Kidney tubule cell (primary cell): ENCODE results near the gene MTCH2.
"Not testable (repeated sequence)": the region's sequence is repeated elsewhere in the genome, so short reads cannot be mapped to it uniquely, and the experiment has no call there.

Source experiments
- DNase-seq: peaks from one replicate; pipeline ENCODE4 v3.0.0-alpha.2; 2018; ENCODE audit warnings: low spot score

Gene MTCH2

DNA sequence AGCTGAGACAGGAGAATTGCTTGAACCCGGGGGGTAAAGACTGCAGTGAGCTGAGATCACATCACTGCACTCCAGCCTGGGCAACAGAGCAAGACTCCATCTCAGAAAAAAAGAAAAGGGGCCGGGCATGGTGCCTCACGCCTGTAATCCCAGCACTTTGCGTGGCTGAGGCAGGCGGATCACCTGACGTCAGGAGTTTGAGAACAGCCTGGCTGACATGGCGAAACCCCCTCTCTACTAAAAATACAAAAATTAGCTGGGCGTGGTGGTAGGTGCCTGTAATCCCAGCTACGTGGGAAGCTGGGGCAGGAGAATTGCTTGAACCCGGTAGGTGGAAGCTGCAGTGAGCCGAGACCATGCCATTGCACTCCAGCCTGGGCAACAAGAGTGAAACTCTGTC, 6.0 kb downstream of the MTCH2 start:
- DNase-seq = not testable (repeated sequence)

DNA sequence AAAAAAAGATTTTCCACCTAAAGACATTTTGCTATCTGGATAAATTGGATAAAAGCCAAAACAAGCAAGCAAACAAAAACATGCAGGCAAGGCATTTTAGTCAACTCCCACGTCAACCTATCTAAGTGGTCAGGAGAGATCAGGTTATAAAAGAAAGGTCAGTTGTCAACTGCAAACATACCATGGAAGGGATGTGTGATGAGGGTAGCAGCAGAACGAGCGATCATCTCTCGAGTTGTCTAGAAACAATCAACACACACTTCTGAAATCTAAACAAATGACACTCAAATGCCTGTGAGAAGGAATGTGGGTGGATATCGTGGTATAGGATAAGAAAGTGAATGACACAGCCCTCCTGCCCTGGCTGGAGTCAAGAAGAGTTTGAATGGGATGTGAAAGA, 10.9 kb downstream of the MTCH2 start:
- DNase-seq = no peak

- DNase-seq = no peak
Observed at GRCh38 chr11:47628026-47628425, 14.3 kb downstream of the MTCH2 start.

- DNase-seq = no peak
Observed at GRCh38 chr11:47626234-47626633, 16.1 kb downstream of the MTCH2 start.

DNA sequence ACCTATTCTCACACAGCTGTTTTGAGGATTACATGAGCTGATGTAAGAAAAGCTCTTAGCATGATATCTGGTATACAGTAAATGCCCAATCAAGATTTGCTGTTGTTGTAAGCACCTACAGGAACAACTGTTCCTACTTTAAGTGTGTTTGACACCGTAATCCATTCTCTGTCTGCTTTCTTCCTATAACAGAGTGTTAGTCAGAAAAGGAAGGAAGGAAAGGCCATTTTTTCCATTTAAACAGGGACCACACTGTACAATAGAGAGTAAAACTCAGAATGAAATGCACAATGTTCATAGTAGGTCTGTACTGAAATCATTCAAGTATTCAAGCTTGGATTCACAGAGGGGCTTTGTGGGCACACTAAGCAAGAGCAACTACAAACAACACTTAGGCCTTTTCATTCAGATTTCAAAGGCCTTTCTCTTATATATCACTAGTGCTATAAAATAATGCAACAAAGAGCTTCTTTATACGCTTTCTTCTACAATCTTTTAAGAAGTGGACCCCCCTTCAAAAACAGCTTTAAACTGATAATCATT, 21.5 kb downstream of the MTCH2 start:
- DNase-seq = no peak

DNA sequence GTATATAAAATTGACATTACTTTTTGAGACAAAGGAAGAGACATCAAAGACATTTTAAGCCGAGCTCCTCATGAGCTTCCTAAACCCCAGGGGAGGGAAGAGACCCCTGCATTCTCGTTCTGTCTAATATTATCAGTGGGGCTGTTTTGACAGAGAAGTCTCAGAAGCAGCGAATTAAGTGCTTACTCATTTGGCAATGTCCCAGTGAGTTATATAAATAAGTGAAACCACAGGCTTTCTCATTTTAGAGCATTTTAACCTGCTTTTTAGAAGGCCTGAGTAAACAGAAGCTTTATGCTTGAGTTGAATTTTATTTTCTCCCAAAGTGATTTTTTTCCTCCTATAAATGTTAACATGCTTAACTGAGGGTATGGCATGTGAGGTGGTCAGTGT, 24.9 kb downstream of the MTCH2 start:
- DNase-seq = no peak

- peak; percentile 24 for DNase-seq
Observed at GRCh38 chr11:47616726-47617416, 25.5 kb downstream of the MTCH2 start.

DNA sequence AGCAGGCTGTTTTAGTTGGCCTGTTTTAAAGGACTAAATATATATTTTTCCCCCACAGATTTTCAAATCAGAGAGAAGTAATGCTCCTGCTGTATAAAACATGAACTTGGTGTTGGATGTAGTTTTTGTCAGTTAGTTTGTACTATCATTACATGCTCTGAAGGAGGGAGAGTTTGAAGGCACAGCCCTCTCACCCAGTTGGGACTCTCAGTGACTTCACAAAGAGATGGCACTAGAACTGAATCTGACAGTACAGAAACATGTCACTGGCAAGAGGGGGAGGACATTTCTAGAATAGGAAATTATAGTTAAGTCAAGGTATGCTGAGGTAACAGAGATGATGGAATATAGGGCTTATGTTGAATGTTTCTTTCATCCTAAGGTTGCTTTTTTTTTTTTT, 27.1 kb downstream of the MTCH2 start:
- DNase-seq = no peak

GRCh38 chr11:47611348-47611794, 31.0 kb downstream of the MTCH2 start:
- DNase-seq = no peak

- DNase-seq = no peak
Observed at GRCh38 chr11:47609675-47610074, 32.7 kb downstream of the MTCH2 start.

- peak; percentile 17 for DNase-seq
Observed at GRCh38 chr11:47607380-47607779, 35.0 kb downstream of the MTCH2 start.

DNA sequence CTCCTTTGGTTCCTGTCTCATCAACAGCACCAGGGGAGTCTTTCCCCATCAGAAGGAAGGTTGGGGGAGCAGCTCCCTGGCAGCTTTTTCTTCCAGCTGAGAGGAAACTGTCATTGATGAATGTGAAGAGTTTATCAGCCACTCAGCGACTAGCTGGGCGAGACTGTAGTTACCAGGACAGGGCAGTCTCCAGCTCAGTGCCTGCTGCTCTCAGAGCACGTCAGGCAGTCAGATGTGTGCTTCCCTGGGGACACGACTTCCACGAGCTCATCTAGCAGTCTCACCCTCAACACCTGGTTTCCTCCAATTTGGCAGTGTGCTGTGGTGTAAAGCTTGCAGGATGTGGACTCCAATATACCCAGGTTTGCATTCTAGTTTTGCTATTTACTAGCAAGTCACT, 35.6 kb downstream of the MTCH2 start:
- DNase-seq = no peak

DNA sequence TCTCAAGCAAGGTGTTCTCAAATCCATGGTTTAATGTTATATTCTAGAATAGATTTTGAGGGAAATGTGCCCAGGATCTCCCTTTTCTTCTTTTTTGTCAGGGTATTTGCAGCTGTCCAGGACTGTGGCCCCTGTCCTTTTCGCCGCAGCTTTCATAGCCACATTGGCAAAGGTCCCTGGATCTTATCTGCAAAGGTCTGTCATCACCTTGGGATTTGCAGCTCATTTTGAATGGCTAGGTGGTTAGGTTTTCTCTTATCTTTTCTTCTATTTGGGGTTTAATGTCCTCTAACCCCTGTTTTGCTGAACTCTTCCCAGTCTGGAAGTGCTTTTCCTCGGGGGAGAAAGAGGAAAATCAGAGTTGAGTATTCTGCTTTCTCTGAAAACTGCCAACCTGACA, 36.4 kb downstream of the MTCH2 start:
- DNase-seq = no peak

DNA sequence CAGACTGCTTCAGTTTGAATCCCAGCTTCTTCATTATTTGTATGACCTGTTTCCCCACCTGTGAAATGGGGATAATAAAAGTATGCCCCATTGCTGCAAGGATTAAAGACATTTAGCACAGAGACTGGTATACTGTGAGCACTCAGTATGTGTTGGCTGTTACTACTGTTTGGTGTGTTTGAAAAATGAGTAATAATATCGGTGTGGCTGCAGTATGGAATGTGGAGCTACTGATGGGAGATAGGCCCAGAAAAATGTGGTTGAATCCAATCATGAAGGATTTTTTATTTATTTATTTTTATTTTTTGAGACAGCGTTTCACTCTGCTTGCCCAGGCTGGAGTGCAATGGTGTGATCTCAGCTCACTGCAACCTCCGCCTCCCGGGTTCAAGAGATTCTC, 39.1 kb downstream of the MTCH2 start:
- DNase-seq = no peak

- DNase-seq = no peak
Observed at GRCh38 chr11:47599902-47600301, 42.5 kb downstream of the MTCH2 start.

DNA sequence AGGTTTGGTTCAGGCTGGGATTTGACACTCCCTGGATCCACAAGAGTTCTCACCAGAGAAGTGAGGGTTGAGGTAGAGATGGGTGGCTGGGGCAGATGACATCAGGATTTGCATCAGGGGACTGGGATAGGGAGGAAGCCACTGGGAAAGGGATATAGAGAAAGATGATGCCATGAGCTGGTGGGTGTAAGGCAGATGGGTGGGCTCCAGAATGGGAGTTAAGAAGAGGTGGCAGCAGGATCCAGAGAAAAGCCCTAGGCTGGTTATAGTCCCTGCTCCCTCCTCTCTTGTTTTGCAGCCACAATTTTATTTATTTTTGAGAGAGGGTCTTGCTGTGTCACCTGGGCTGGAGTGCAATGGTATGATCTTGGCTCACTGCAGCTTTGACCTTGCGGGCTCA, 46.4 kb downstream of the MTCH2 start:
- DNase-seq = no peak

GRCh38 chr11:47595029-47595428, 47.3 kb downstream of the MTCH2 start:
- DNase-seq = no peak

GRCh38 chr11:47593934-47594855, 48.2 kb downstream of the MTCH2 start, which contains the start of gene C1QTNF4:
C1QTNF4 (minus strand) TSS chr11:47594411; CDS start chr11:47590810, 3,601 bp downstream.
- DNase-seq = no peak

DNA sequence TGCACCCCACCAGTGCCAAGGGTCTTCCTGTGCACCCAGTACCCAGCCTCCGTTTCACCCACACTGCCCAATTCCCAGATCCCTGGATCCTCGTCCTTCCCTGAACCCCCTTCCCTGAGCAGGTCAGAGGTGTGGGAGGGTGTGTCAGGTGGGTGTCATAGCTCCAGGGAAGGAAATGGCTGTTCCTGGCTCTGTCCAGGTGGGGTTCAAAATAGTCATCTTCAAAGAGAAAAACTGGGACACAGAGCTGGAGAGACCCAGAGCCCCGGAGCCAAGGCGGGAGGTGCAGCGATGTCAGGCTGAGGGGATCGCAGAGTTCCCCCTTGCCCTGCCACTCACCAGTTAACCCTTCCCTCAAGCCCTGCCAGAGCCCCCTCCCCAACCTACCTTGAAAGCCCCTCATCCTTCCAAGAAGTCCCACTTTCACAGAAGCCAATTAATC, 48.8 kb downstream of the MTCH2 start:
- no peak for DNase-seq

DNA sequence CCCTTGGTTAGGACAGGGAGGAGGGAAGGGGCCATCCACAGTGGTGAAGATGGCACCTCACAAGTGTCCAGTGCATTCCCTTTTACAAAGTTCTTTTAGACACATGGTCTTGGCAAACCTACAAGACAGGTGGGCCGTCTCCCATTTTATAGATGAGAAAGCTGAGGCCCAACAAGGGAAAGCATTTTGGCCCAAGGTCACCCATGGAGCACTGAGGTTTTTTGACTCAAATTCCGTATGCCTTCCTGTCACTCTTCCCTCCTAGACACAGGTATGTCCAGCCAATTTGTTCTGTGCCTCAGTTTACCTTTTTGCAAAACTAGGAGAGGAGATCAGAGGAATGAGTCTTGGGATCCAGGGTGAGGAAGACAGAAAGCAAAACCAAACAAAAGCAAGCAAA, 49.4 kb downstream of the MTCH2 start:
- DNase-seq = no peak

GRCh38 chr11:47592251-47592650, 50.1 kb downstream of the MTCH2 start:
- DNase-seq = no peak

DNA sequence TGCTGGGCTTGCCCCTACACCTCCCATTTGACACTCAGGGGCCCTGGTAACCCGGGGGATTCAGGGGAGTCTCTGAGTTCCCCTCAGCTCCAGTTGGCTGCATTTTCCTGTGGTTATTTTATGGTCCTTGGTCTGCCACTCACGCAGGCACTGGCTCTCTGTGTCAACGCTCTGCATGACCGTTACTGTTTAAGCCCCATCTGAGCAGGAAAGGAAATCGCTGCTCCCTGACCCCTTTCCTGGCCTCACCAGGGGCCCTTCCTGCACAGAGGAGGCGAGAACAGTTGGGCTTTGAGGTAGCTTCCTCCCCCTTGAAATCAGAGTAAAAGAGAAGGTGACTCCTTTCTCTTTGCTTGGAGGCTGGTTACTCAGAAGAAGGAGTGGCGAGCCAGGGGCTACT, 50.6 kb downstream of the MTCH2 start:
- no peak for DNase-seq
